Fibroblast of lung (primary cell): Measurements from ENCODE around the gene EFNA5. TPM values are rescaled to one million over a fixed set of nuclear protein-coding genes. Genes with fewer than 3 reads are reported as not detected.

Experiments used
- DNase-seq, 2 donors: peaks; one replicate each; pipeline versions ENCODE4 v3.0.0 to v3.0.0-alpha.2; 2010; ENCODE audit warnings: low read depth in 2 of 2
- H2AFZ ChIP-seq: 2 replicates; pipeline ENCODE4 v1.5.1; 2012; ENCODE audit warnings: low read length, control low read depth, inconsistent platforms
- H3K27ac ChIP-seq: 2 replicates; pipeline ENCODE4 v1.5.1; 2011; ENCODE audit warnings: low read length, control low read depth; ENCODE audit not compliant: insufficient read depth
- H3K27me3 ChIP-seq: 2 replicates; pipeline ENCODE4 v1.5.1; 2011; ENCODE audit warnings: mild to moderate bottlenecking, low read length; ENCODE audit not compliant: control insufficient read depth, insufficient read depth
- H3K36me3 ChIP-seq: 2 replicates; pipeline ENCODE4 v1.5.1; 2011; ENCODE audit warnings: low read length; ENCODE audit not compliant: control insufficient read depth, insufficient read depth
- H3K4me1 ChIP-seq: 2 replicates; pipeline ENCODE4 v1.5.1; 2011; ENCODE audit warnings: low read length; ENCODE audit not compliant: control insufficient read depth, insufficient read depth; ENCODE audit errors: extremely low read depth
- H3K4me2 ChIP-seq: 2 replicates; pipeline ENCODE4 v1.5.1; 2011; ENCODE audit warnings: low read length, control low read depth; ENCODE audit not compliant: insufficient read depth; ENCODE audit errors: extremely low read depth
- H3K4me3 ChIP-seq, 4 experiments: fragments of 200-600 bp in 1 of 4; sonication (generic) in 1 of 4; replicated peaks in 1 of 4; 2 replicates each; pipeline ENCODE4 v1.5.1; 2011 to 2016; ENCODE audit warnings: low read length in 4 of 4, low read depth in 3 of 4, mild to moderate bottlenecking in 3 of 4, control low read depth in 2 of 4, inconsistent platforms in 1 of 4, mixed read lengths in 1 of 4; ENCODE audit not compliant: insufficient read depth in 1 of 4; ENCODE audit errors: control extremely low read depth in 1 of 4
- H3K79me2 ChIP-seq: 2 replicates; pipeline ENCODE4 v1.5.1; 2012; ENCODE audit warnings: mild to moderate bottlenecking, low read length, inconsistent platforms; ENCODE audit not compliant: control insufficient read depth, insufficient read depth
- H3K9ac ChIP-seq: 2 replicates; pipeline ENCODE4 v1.5.1; 2011; ENCODE audit warnings: mild to moderate bottlenecking, low read length, control low read depth; ENCODE audit not compliant: insufficient read depth
- H3K9me3 ChIP-seq: 2 replicates; pipeline ENCODE4 v1.5.1; 2012; ENCODE audit warnings: low read depth, low read length; ENCODE audit not compliant: control insufficient read depth, insufficient read depth
- H4K20me1 ChIP-seq: 2 replicates; pipeline ENCODE4 v1.5.1; 2011; ENCODE audit warnings: low read length; ENCODE audit not compliant: control insufficient read depth, insufficient read depth; ENCODE audit errors: extremely low read depth
- CTCF ChIP-seq, 2 donors: IDR thresholded peaks in 1 of 2; conservative IDR thresholded peaks in 1 of 2; 1 replicate in 1 of 2; 2 replicates in 1 of 2; pipeline ENCODE4 v1.5.1; 2011 to 2012; ENCODE audit warnings: low read length in 2 of 2, control low read depth in 1 of 2, inconsistent platforms in 1 of 2, low read depth in 1 of 2, mild to moderate bottlenecking in 1 of 2
- EZH2 ChIP-seq: IDR thresholded peaks from 2 replicates; pipeline ENCODE4 v1.5.1; 2012; ENCODE audit warnings: low read length, control low read depth, mild to moderate bottlenecking; ENCODE audit errors: missing control alignments
- polyA plus RNA-seq, 2 donors: library from polyadenylated mRNA; depleted of rRNA in 1 of 2; stranded (reverse) in 1 of 2; unstranded in 1 of 2; fragments of >200 nt; gene quantifications; 2 replicates each; pipeline ENCODE4 v1.2.1, GENCODE V29; 2011 to 2012; ENCODE audit warnings: missing spikeins in 1 of 2
- total RNA-seq: library from RNA; depleted of rRNA; stranded (reverse); fragments of >200 nt; gene quantifications from 2 replicates; pipeline ENCODE4 v1.2.1, GENCODE V29; 2014

Gene EFNA5
- total and polyA plus RNA-seq, 2 donors (not counting 1 experiment from before 2014, with no cell fraction given), result 3.5 to 3.7 TPM

- no peaks in the 10 kb centered on the region for H4K20me1 ChIP-seq
- no peak for TF ChIP-seq CTCF (conservative IDR thresholded peaks at IDR 0.05 in 1 of 2, IDR thresholded peaks at IDR 0.05 in 1 of 2; ENCODE audit: low read depth in 1 of 2, low read length in 2 of 2)
- no peak for TF ChIP-seq EZH2
- no peak overlapping the region for H2AFZ ChIP-seq
- H3K9ac ChIP-seq, result no peak overlapping the region
- no peak overlapping the region for H3K4me3 ChIP-seq
- no peaks in the 10 kb centered on the region for H3K9me3 ChIP-seq
- no peaks in the 10 kb centered on the region for H3K36me3 ChIP-seq
- peak in 1 of 2 donors; percentile 81 for DNase-seq
- no peaks in the 10 kb centered on the region for H3K27me3 ChIP-seq
- H3K4me2 ChIP-seq, result no peak overlapping the region
- no peaks in the 10 kb centered on the region for H3K79me2 ChIP-seq
- H3K4me1 ChIP-seq, result no peaks in the 10 kb centered on the region
- no peak overlapping the region for H3K27ac ChIP-seq
These were observed 305.2 kb downstream of the EFNA5 start for GRCh38 chr5:107365320-107366109.

DNA sequence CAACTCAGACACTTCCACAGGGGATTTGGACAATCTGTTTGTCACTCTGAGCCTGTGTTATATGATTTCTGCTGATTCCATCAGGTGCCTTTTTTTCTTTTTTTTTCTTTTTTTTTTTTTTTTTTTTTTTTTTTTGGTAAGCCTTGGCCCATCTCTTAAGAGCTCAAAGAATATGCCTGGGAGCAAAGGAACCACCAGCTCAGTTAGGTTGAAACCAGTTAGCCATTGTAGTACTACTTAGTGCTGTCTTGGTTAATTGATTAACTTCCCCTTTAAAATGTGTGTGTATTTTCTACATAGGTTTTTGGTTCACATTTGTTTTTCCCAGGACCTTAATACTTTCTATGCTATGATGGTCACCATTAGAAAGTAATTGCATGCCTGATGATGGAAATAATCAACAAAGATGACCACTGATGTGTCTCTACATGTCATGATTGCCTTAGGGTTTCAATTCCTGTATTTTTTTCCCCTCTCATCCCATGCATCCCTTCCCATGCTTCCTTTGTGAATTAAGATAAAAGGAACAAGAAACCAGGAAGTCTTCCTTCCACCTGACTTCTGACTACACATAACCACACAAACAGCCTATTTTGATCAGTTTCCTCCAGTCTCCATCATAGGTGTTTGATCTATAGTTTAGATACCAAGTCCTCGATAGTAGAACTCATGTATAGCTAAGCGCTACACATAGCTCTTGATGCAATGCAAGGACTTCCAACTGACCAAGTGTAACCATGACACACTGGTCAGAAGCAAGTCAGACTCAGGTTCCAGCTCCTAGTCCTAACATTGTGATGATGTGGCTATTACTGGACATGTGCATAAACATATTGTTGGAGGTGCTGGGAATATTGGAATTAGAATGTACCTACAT lies 306.1 kb downstream of the EFNA5 start:
- Histone ChIP-seq H3K4me1 (no peaks in the 10 kb centered on the region), H4K20me1 (no peaks in the 10 kb centered on the region), H3K27me3 (no peaks in the 10 kb centered on the region), H3K4me2 (no peak overlapping the region), H2AFZ (no peak overlapping the region), H3K27ac (no peak overlapping the region), H3K4me3 (no peak overlapping the region), H3K9me3 (no peaks in the 10 kb centered on the region), H3K9ac (no peak overlapping the region), H3K36me3 (no peaks in the 10 kb centered on the region), H3K79me2 (no peaks in the 10 kb centered on the region)
- TF ChIP-seq EZH2 (no peak), CTCF (conservative IDR thresholded peaks at IDR 0.05 in 1 of 2, IDR thresholded peaks at IDR 0.05 in 1 of 2; ENCODE audit: low read depth in 1 of 2, low read length in 2 of 2) (no peak)
- DNase-seq, result no peak

DNA sequence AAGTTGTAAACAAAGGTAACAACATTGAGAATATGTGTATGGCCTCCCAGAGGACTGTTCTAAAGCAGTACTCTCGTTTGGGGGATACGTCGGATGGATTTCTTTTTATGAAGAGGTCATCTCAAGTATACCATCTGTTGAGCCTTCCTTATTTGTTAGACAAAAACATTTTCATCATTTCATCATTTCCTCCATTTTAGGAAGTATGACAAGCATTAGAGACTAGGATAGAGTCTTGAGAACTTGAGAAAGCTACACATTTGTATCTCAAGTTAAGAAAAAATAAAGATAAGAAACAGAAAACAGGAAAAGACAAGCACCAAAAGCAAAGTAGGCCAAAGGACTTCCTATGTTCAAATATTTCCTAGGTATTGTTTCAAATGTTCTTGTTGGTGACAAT lies 307.0 kb downstream of the EFNA5 start:
- Histone ChIP-seq H3K27me3 (no peaks in the 10 kb centered on the region), H3K9ac (no peak overlapping the region), H3K4me2 (no peak overlapping the region), H2AFZ (no peak overlapping the region), H4K20me1 (no peaks in the 10 kb centered on the region), H3K4me3 (no peak overlapping the region), H3K79me2 (no peaks in the 10 kb centered on the region), H3K4me1 (no peaks in the 10 kb centered on the region), H3K9me3 (no peaks in the 10 kb centered on the region), H3K27ac (no peak overlapping the region), H3K36me3 (no peaks in the 10 kb centered on the region)
- DNase-seq, result no peak
- TF ChIP-seq CTCF (conservative IDR thresholded peaks at IDR 0.05 in 1 of 2, IDR thresholded peaks at IDR 0.05 in 1 of 2; ENCODE audit: low read depth in 1 of 2, low read length in 2 of 2), result no peak
- TF ChIP-seq EZH2, result no peak
